GM18517 (cell line): ENCODE data around the gene VENTX.

Experiments
- ATAC-seq: cut with Tn5 transposase; IDR thresholded peaks from one replicate; pipeline ENCODE4 v1.9.1; 2021; ENCODE audit warnings: mild to moderate bottlenecking, moderate library complexity; ENCODE audit not compliant: unreplicated experiment

Gene VENTX

DNA sequence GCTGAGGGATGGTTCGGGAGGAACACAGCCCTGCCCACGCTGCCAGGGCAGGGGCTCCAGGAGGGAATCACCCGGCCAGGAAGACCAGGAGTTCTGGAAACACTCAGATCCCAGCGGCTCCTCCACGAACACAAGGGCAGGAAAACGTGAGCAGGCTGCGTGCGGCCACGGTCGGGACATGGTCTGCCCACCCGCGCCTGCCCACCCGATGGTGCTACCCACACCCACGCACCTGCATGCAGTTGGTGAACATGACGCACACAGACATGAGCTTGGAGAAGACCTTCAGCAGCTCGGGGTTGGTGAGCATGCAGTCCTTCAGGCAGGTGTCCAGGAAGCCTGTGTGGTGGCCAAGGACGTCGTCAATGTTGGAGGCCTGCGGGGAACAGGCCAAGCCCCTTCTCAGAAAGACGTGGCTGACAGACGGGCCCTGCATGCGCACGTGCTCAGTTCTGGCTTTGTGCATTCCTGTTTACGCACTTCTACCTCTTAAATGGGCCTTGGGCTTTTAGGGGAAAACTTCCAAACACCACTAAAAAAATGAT is 45.3 kb downstream of the VENTX start:
- no peak for ATAC-seq

DNA sequence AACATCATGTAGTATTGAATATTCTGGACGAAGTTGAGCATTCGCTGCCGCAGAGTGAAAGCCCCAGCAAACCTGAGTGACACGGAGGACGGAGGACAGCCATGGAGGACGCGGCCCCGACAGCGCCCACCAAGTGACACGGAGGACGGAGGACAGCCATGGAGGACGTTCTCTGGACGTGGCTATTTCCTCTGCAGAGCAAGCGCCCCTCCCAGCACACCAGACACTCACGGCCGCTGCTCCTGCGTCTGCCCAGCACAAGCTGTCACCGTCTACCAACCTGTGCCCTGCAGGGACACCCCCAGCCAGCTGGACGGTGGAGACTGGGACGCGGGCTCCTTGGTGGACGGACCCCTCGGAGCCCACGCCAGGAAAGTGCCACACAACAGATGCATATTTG is 46.3 kb downstream of the VENTX start:
- no peak for ATAC-seq

DNA sequence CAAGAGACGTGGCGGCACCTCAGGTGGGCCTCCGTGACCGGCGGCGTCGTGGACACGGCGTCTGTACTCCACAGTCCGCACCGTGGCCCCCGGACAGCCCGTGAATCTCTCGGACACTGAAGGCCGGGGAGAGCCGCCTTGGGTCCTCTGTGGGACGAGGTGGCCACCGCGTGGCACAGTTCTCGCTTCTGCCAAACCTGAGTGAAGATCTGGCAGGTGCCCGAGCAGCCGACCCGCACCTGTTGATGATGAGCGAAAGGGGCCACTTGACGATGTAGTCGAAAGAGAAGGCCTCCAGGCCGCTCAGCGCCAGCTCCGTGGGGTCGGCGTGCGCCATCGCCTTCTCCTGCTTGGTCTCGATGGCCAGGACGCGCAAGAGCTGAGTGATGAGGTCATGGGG is 47.6 kb downstream of the VENTX start:
- ATAC-seq, result no peak

DNA sequence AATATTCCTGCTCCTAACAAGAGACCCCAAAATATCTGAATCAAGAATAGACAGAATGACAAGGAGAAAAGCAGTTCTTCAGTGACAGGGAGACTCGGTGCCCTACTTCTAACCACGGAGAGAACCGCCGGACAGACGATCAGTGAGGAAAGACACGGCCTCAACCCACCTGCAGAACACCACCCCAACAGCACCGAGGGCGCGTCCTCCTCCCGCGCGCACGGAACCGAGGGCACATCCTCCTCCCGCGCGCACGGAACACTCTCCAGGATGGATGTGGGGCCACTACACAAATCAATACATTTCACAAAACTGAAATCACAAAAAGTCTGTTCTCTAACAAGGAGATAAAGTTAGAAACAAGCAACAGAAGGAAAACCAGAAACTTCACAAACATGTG is 48.7 kb downstream of the VENTX start:
- ATAC-seq, result no peak

DNA sequence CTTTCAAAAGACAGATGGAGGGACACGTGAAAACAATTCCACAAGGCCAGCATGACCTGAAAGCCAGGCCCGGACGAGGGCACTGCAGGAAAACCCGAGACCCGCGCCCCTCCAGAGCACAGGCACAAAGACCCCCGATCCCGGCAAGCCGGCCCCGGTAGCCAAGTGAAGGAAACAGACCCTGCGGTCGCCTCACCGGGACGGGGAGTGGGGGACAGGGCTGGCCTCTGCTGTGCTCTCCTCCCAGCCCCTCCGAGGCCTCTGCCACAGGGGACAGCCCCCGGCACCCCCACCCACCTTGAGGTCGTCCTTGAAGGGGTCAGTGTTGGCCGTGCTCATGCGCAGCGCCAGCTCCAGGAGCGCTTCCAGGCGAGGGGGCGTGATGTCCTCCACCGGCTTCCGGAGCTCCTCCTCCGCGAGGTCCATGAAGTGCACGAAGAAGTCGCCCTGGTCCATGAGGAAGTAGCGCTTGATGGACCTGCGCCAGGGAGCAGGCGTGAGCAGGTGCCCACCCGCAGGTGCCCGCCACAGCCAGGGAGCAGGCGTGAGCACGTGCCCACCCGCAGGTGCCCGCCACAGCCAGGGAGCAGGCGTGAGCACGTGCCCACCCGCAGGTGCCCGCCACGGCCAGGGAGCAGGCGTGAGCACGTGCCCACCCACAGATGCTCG is 50.3 kb downstream of the VENTX start:
- no peak for ATAC-seq

DNA sequence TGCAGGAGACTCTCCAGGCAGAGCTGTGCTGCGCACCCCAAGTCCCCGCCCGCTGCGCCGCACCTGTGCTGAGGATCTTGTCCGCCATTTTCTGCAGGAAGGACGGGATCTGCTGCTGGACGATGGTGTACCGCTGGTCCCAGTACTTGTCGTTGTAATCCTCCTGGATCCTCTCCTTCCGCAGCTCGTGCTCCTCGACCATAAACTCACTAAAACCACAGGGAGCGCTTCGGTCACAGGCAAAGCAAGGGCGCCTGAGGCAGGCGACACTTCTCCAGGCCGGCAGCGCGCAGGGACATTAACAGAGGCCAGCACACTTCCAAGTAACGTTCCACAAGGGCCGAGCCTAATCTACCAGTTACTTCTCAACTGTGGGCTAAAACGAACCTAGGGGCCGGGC is 52.1 kb downstream of the VENTX start:
- no peak for ATAC-seq
